Measurements from ENCODE around the gene HBS1L. TPM values are rescaled to one million over a fixed set of nuclear protein-coding genes. Genes with fewer than 3 reads are reported as not detected.

Gene HBS1L
- total RNA-seq, 1 experiment from 2014 or later, result 81.2 TPM

DNA sequence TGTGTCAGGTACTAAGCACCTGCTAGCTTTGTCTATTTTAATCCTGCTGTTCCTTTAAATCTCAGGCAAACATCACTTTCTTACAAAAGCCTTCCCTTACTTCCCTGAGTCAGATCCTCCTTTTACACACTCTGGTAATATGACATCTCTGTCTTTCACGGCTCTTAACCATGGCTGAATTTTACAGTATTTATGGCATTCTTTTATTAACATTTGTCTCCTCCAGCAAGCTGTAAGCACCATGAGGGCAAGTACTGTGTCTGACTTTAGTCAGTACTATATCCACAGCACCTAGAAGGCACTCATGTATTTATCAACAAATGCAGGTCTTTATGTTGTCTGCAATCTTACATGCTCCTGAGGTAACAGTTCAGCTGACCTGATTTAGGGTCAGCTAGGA lies 33.7 kb upstream of the HBS1L start:
- no peaks in the 10 kb centered on the region for H3K4me1 ChIP-seq
- Mint-ChIP-seq H3K4me1 (ENCODE audit: low read depth, unreplicated experiment) (no peaks in the 10 kb centered on the region), H3K4me3 (ENCODE audit: unreplicated experiment) (no peak overlapping the region), H3K36me3 (ENCODE audit: insufficient read depth, unreplicated experiment) (no peaks in the 10 kb centered on the region), H3K27ac (ENCODE audit: unreplicated experiment) (no peak overlapping the region), H3K9me3 (ENCODE audit: unreplicated experiment) (no peaks in the 10 kb centered on the region), H3K27me3 (ENCODE audit: insufficient read depth, unreplicated experiment) (peaks cover 4% of the 10 kb centered on the region)
- POLR2A ChIA-PET, result no interaction called here
- no peaks in the 10 kb centered on the region for H3K27me3 ChIP-seq (replicated peaks; ENCODE audit: control insufficient read depth, insufficient read depth, low read length)
- intact Hi-C loops (cut with micrococcal nuclease; ENCODE audit: unreplicated experiment), result loop anchor here (5.0 kb wide), 1 partner anchor 94 kb away; the partner anchor contains the start of gene MYB
- TF ChIP-seq, protein P1, sequence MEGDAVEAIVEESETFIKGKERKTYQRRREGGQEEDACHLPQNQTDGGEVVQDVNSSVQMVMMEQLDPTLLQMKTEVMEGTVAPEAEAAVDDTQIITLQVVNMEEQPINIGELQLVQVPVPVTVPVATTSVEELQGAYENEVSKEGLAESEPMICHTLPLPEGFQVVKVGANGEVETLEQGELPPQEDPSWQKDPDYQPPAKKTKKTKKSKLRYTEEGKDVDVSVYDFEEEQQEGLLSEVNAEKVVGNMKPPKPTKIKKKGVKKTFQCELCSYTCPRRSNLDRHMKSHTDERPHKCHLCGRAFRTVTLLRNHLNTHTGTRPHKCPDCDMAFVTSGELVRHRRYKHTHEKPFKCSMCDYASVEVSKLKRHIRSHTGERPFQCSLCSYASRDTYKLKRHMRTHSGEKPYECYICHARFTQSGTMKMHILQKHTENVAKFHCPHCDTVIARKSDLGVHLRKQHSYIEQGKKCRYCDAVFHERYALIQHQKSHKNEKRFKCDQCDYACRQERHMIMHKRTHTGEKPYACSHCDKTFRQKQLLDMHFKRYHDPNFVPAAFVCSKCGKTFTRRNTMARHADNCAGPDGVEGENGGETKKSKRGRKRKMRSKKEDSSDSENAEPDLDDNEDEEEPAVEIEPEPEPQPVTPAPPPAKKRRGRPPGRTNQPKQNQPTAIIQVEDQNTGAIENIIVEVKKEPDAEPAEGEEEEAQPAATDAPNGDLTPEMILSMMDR (IDR thresholded peaks at IDR 0.05; ENCODE audit: insufficient read depth in 1 of 2, low read depth in 1 of 2, low read length in 1 of 2, severe bottlenecking in 1 of 2, unreplicated experiment in 1 of 2), result no peak
- H3K4me3 ChIP-seq (ENCODE audit: low read depth, low read length), result no peak overlapping the region
- CTCF ChIA-PET, result no interaction called here
- no peaks in the 10 kb centered on the region for H3K9me3 ChIP-seq
- BruUV-seq (replicated peaks), result no TSS peak
- no peaks in the 10 kb centered on the region for H3K36me3 ChIP-seq (ENCODE audit: control insufficient read depth, insufficient read depth, low read length)
- DNase-seq, result no peak

DNA sequence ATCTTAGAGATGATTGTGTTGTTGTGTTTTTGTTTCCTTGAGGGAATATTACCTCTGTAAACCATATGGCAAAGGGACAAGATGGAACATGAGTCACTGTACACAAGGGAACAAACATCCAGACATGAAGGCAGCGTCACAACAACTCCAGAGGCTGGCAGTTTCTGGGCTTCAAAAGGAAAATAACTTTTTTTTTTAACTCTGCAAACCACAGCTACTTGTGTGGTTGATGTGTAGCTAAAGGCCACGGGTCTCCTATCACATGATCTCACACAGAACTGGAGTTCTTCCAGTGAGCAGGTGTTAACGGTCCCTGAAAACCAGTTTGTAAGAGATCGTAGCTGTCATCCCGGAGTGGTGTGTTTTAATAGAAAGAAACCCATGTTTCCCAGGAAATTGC lies 33.2 kb upstream of the HBS1L start:
- Histone ChIP-seq H3K27me3 (replicated peaks; ENCODE audit: control insufficient read depth, insufficient read depth, low read length) (no peaks in the 10 kb centered on the region), H3K4me1 (no peaks in the 10 kb centered on the region), H3K9me3 (no peaks in the 10 kb centered on the region), H3K36me3 (ENCODE audit: control insufficient read depth, insufficient read depth, low read length) (no peaks in the 10 kb centered on the region), H3K4me3 (ENCODE audit: low read depth, low read length) (no peak overlapping the region)
- Mint-ChIP-seq H3K4me3 (ENCODE audit: unreplicated experiment) (no peak overlapping the region), H3K27me3 (ENCODE audit: insufficient read depth, unreplicated experiment) (peaks cover 1% of the 10 kb centered on the region), H3K27ac (ENCODE audit: unreplicated experiment) (no peak overlapping the region), H3K36me3 (ENCODE audit: insufficient read depth, unreplicated experiment) (no peaks in the 10 kb centered on the region), H3K9me3 (ENCODE audit: unreplicated experiment) (no peaks in the 10 kb centered on the region), H3K4me1 (ENCODE audit: low read depth, unreplicated experiment) (no peaks in the 10 kb centered on the region)
- ChIA-PET CTCF (interaction anchor here (0.8 kb wide), 1 partner anchor 96 kb away, joined by 3 read pairs; no protein-coding TSS in a partner anchor), POLR2A (no interaction called here)
- intact Hi-C loops (cut with micrococcal nuclease; ENCODE audit: unreplicated experiment), result loop anchor here (5.0 kb wide), 1 partner anchor 94 kb away; the partner anchor contains the start of gene MYB
- no peak for DNase-seq
- TF ChIP-seq, protein P1 (IDR thresholded peaks at IDR 0.05; ENCODE audit: insufficient read depth in 1 of 2, low read depth in 1 of 2, low read length in 1 of 2, severe bottlenecking in 1 of 2, unreplicated experiment in 1 of 2), result peak in 1 of 2 experiments; percentile 8
- BruUV-seq (replicated peaks), result no TSS peak

GRCh38 chr6:135087403-135087802 lies 32.8 kb upstream of the HBS1L start:
- no peaks in the 10 kb centered on the region for H3K9me3 ChIP-seq
- no peaks in the 10 kb centered on the region for H3K27me3 ChIP-seq (replicated peaks; ENCODE audit: control insufficient read depth, insufficient read depth, low read length)
- no peaks in the 10 kb centered on the region for H3K36me3 ChIP-seq (ENCODE audit: control insufficient read depth, insufficient read depth, low read length)
- intact Hi-C loops (cut with micrococcal nuclease; ENCODE audit: unreplicated experiment), result loop anchor here (5.0 kb wide), 1 partner anchor 95 kb away; the partner anchor contains the start of gene MYB
- BruUV-seq (replicated peaks), result no TSS peak
- CTCF ChIA-PET, result interaction anchor here (0.8 kb wide), 1 partner anchor 96 kb away, joined by 3 read pairs; no protein-coding TSS in a partner anchor
- H3K4me1 ChIP-seq, result no peaks in the 10 kb centered on the region
- H3K27ac Mint-ChIP-seq (ENCODE audit: unreplicated experiment), result no peak overlapping the region
- TF ChIP-seq, protein P1 (IDR thresholded peaks at IDR 0.05; ENCODE audit: insufficient read depth in 1 of 2, low read depth in 1 of 2, low read length in 1 of 2, severe bottlenecking in 1 of 2, unreplicated experiment in 1 of 2), result peak; percentile 24 to 25
- H3K4me3 ChIP-seq (ENCODE audit: low read depth, low read length), result no peak overlapping the region
- no peaks in the 10 kb centered on the region for H3K9me3 Mint-ChIP-seq (ENCODE audit: unreplicated experiment)
- H3K36me3 Mint-ChIP-seq (ENCODE audit: insufficient read depth, unreplicated experiment), result no peaks in the 10 kb centered on the region
- no peaks in the 10 kb centered on the region for H3K4me1 Mint-ChIP-seq (ENCODE audit: low read depth, unreplicated experiment)
- no peaks in the 10 kb centered on the region for H3K27me3 Mint-ChIP-seq (ENCODE audit: insufficient read depth, unreplicated experiment)
- H3K4me3 Mint-ChIP-seq (ENCODE audit: unreplicated experiment), result no peak overlapping the region
- DNase-seq, result peak in 1 of 2 experiments; percentile 4
- POLR2A ChIA-PET, result no interaction called here

Data from Caco-2 (cell line).